Measurements from ENCODE around the gene SLC35F5. TPM values are rescaled to one million over a fixed set of nuclear protein-coding genes. Genes with fewer than 3 reads are reported as not detected.

Gene SLC35F5
- total and polyA plus RNA-seq, 10 of the 15 experiments (the other 5 are each of a cell fraction or from before 2014, with no cell fraction given): 1.8 to 31.3 (median 16.5) TPM

GRCh38 chr2:113711851-113712250 is 44.6 kb downstream of the SLC35F5 start:
- H3K9me3 ChIP-seq (replicated peaks; ENCODE audit: control insufficient read depth, insufficient read depth, low read length): no peaks in the 10 kb centered on the region
- no peaks in the 10 kb centered on the region for H3K27me3 ChIP-seq (replicated peaks in 1 of 2; ENCODE audit: control insufficient read depth in 2 of 2, insufficient read depth in 2 of 2, low read length in 1 of 2)
- in situ Hi-C loops (cut with MboI): no loop called here
- TF ChIP-seq SUZ12 (IDR thresholded peaks at IDR 0.05; ENCODE audit: unreplicated experiment) (no peak), POLR2AphosphoS5 (IDR thresholded peaks at IDR 0.05; ENCODE audit: low read length) (no peak), ZNF217 (IDR thresholded peaks at IDR 0.05) (no peak), FOXK2 (IDR thresholded peaks at IDR 0.05) (no peak), NR2C2 (IDR thresholded peaks at IDR 0.05; ENCODE audit: borderline replicate concordance, control insufficient read depth, insufficient read length, low read depth) (no peak), PML (IDR thresholded peaks at IDR 0.05; ENCODE audit: low read length) (no peak), NFYA (IDR thresholded peaks at IDR 0.05; ENCODE audit: borderline replicate concordance, low read depth, low read length) (no peak)
- no peaks in the 10 kb centered on the region for H4K20me1 ChIP-seq (ENCODE audit: control insufficient read depth, insufficient read depth)
- H3K79me2 ChIP-seq (ENCODE audit: control insufficient read depth, insufficient read depth, low read length): no peaks in the 10 kb centered on the region
- ChIA-PET SMC1A (ENCODE audit: uncharacterized antibody, unreplicated experiment) (interaction anchor here (1.0 to 1.3 kb wide), 3 partner anchors 11 to 134 kb away, joined by 3 read pairs; no protein-coding TSS in a partner anchor), RAD21 (ENCODE audit: unreplicated experiment) (interaction anchor here (0.7 kb wide), 1 partner anchor 470 kb away, joined by 3 read pairs; no protein-coding TSS in a partner anchor), CTCF (interaction anchor here (0.6 to 2.7 kb wide), 3 partner anchors 11 to 166 kb away, joined by 3 to 16 read pairs (median 5); no protein-coding TSS in a partner anchor), POLR2A (no interaction called here)
- H3K4me1 ChIP-seq (ENCODE audit: control insufficient read depth, insufficient read depth, low read length): no peaks in the 10 kb centered on the region
- H3K27ac ChIP-seq (ENCODE audit: control insufficient read depth, insufficient read depth): no peak overlapping the region
- FAIRE-seq (no peak), ATAC-seq (no peak), DNase-seq (ENCODE audit: low read depth, low spot score) (no peak)
- H3K9ac ChIP-seq (ENCODE audit: control insufficient read depth, insufficient read depth, low read length): no peak overlapping the region
- H3K4me3 ChIP-seq: no peak overlapping the region
- H3K4me2 ChIP-seq (ENCODE audit: control insufficient read depth, insufficient read depth): no peak overlapping the region
- no peak overlapping the region for H2AFZ ChIP-seq (ENCODE audit: control insufficient read depth, low read depth, low read length)
- intact Hi-C loops (cut with micrococcal nuclease; ENCODE audit: unreplicated experiment): no loop called here
- BruUV-seq (replicated peaks): no TSS peak
- peaks cover 0 to 6% of the 10 kb centered on the region in 2 experiments; a peak in 2 of 4 replicates for H3K36me3 ChIP-seq (ENCODE audit: control insufficient read depth in 2 of 2, insufficient read depth in 2 of 2, low read length in 1 of 2)
- WGBS (ENCODE audit: insufficient coverage, insufficient replicate concordance, low lambda C conversion rate, missing lambda C conversion rate): 40% methylated on average over 1 of the region's 1 CpG

GRCh38 chr2:113709022-113709421 is 47.4 kb downstream of the SLC35F5 start:
- H3K79me2 ChIP-seq (ENCODE audit: control insufficient read depth, insufficient read depth, low read length): no peaks in the 10 kb centered on the region
- H3K4me2 ChIP-seq (ENCODE audit: control insufficient read depth, insufficient read depth): no peak overlapping the region
- H4K20me1 ChIP-seq (ENCODE audit: control insufficient read depth, insufficient read depth): no peaks in the 10 kb centered on the region
- DNase-seq (ENCODE audit: low read depth, low spot score) (no peak), ATAC-seq (no peak), FAIRE-seq (no peak)
- H2AFZ ChIP-seq (ENCODE audit: control insufficient read depth, low read depth, low read length): no peak overlapping the region
- no peak overlapping the region for H3K9ac ChIP-seq (ENCODE audit: control insufficient read depth, insufficient read depth, low read length)
- no TSS peak for BruUV-seq (replicated peaks)
- intact Hi-C loops (cut with micrococcal nuclease; ENCODE audit: unreplicated experiment): no loop called here
- H3K27ac ChIP-seq (ENCODE audit: control insufficient read depth, insufficient read depth): no peak overlapping the region
- POLR2A ChIA-PET: no interaction called here
- in situ Hi-C loops (cut with MboI): no loop called here
- H3K27me3 ChIP-seq (replicated peaks in 1 of 2; ENCODE audit: control insufficient read depth in 2 of 2, insufficient read depth in 2 of 2, low read length in 1 of 2): no peaks in the 10 kb centered on the region
- 98% methylated on average over 3 of the region's 3 CpGs for WGBS (ENCODE audit: insufficient coverage, insufficient replicate concordance, low lambda C conversion rate, missing lambda C conversion rate)
- RAD21 ChIA-PET (ENCODE audit: unreplicated experiment): no interaction called here
- peaks cover 0 to 2% of the 10 kb centered on the region in 2 experiments; a peak in 1 of 4 replicates for H3K36me3 ChIP-seq (ENCODE audit: control insufficient read depth in 2 of 2, insufficient read depth in 2 of 2, low read length in 1 of 2)
- CTCF ChIA-PET: no interaction called here
- SMC1A ChIA-PET (ENCODE audit: uncharacterized antibody, unreplicated experiment): interaction anchor here (1.1 kb wide), 1 partner anchor 9 kb away, joined by 3 read pairs; no protein-coding TSS in a partner anchor
- H3K9me3 ChIP-seq (replicated peaks; ENCODE audit: control insufficient read depth, insufficient read depth, low read length): no peaks in the 10 kb centered on the region
- no peak overlapping the region for H3K4me3 ChIP-seq
- no peaks in the 10 kb centered on the region for H3K4me1 ChIP-seq (ENCODE audit: control insufficient read depth, insufficient read depth, low read length)
- TF ChIP-seq SUPT20H (IDR thresholded peaks at IDR 0.05; ENCODE audit: borderline replicate concordance, control insufficient read depth, low read depth, low read length) (no peak), CHD1 (IDR thresholded peaks at IDR 0.05; ENCODE audit: low read depth, low read length) (no peak), ZNF622 (IDR thresholded peaks at IDR 0.05) (no peak), MYB (IDR thresholded peaks at IDR 0.05; ENCODE audit: borderline replicate concordance, low read depth, low read length) (no peak), TCF7 (IDR thresholded peaks at IDR 0.05; ENCODE audit: borderline replicate concordance) (no peak), STAT1 (conservative IDR thresholded peaks at IDR 0.05) (no peak), PKNOX1 (IDR thresholded peaks at IDR 0.05) (no peak), TBL1XR1 (IDR thresholded peaks at IDR 0.05; ENCODE audit: low read depth, low read length) (no peak), BHLHE40 (IDR thresholded peaks at IDR 0.05; ENCODE audit: borderline replicate concordance in 1 of 2, low read depth in 2 of 2, low read length in 1 of 2) (no peak), NR2F1 (conservative IDR thresholded peaks at IDR 0.05) (no peak), NFYB (IDR thresholded peaks at IDR 0.05; ENCODE audit: insufficient read depth, low read depth, low read length) (no peak), KLF5 (IDR thresholded peaks at IDR 0.05; ENCODE audit: partially characterized antibody) (no peak), MEF2A (IDR thresholded peaks at IDR 0.05; ENCODE audit: insufficient read depth, low read depth, low read length) (no peak)

Measured in GM12878 (cell line).